IMR-90 (cell line): Measurements from ENCODE around the gene RNASE4. TPM values are rescaled to one million over a fixed set of nuclear protein-coding genes. Genes with fewer than 3 reads are reported as not detected.

ENCODE experiments used
- ATAC-seq: fragments of 200-7000 bp; cut with Tn5 transposase; 2 replicates; pipeline ENCODE4 v1.9.1; 2020; ENCODE audit warnings: low read depth, mild to moderate bottlenecking, moderate library complexity
- BruUV-seq: library from RNA; stranded (reverse); fragments of 400-500 nt; replicated peaks from 2 replicates; lab custom pipeline; 2021; lab: Mats Ljungman, UMichigan
- CTCF ChIA-PET: fragments of 300-600 bp; formaldehyde crosslinking; extraction: SDS; loops from one replicate; lab custom pipeline; 2021; ENCODE audit warnings: antibody characterized with exemption; lab: Yijun Ruan, JAX
- POLR2A ChIA-PET: fragments of 300-600 bp; sonication (Branson Sonifier 250); formaldehyde crosslinking; loops from one replicate; lab custom pipeline; 2022; ENCODE audit warnings: antibody characterized with exemption; ENCODE audit not compliant: unreplicated experiment; lab: Charles Lee
- DNase-seq: peaks from one replicate; pipeline ENCODE4 v3.0.0; 2013
- H2AFZ ChIP-seq: replicated peaks from 2 replicates; pipeline ENCODE3; 2013; ENCODE audit warnings: low read length, mild to moderate bottlenecking; ENCODE audit not compliant: poor library complexity
- H2AK5ac ChIP-seq: 2 replicates; pipeline ENCODE4 v1.6.1; 2013; ENCODE audit warnings: low read depth, low read length, inconsistent platforms
- H2AK9ac ChIP-seq: replicated peaks from 2 replicates; pipeline ENCODE3; 2013; ENCODE audit warnings: mild to moderate bottlenecking, low read depth, low read length, moderate library complexity; ENCODE audit not compliant: poor library complexity
- H2BK120ac ChIP-seq: 2 replicates; pipeline ENCODE4 v1.6.1; 2013; ENCODE audit warnings: low read depth, low read length, inconsistent platforms
- H2BK15ac ChIP-seq: 3 replicates; pipeline ENCODE4 v1.6.1; 2013; ENCODE audit warnings: low read depth, low read length, inconsistent platforms
- H2BK20ac ChIP-seq: 2 replicates; pipeline ENCODE4 v1.6.1; 2013; ENCODE audit warnings: low read depth, mild to moderate bottlenecking, inconsistent platforms, low read length, moderate library complexity
- H2BK5ac ChIP-seq: 2 replicates; pipeline ENCODE4 v1.6.1; 2013; ENCODE audit warnings: mild to moderate bottlenecking, low read depth, low read length, inconsistent platforms; ENCODE audit not compliant: poor library complexity, severe bottlenecking
- H3K14ac ChIP-seq: replicated peaks from 2 replicates; pipeline ENCODE4 v1.6.1; 2013; ENCODE audit warnings: low read depth, low read length, inconsistent platforms
- H3K18ac ChIP-seq: 2 replicates; pipeline ENCODE4 v1.6.1; 2013; ENCODE audit warnings: low read depth, low read length, control low read depth
- H3K23ac ChIP-seq: 2 replicates; pipeline ENCODE4 v1.6.1; 2013; ENCODE audit warnings: low read depth, low read length, inconsistent platforms
- H3K27ac ChIP-seq: 2 replicates; pipeline ENCODE4 v1.5.1; 2013; ENCODE audit warnings: mild to moderate bottlenecking, control low read depth, low read length; ENCODE audit not compliant: insufficient read depth
- H3K27me3 ChIP-seq: 2 replicates; pipeline ENCODE4 v1.6.1; 2013; ENCODE audit warnings: low read length; ENCODE audit not compliant: control insufficient read depth, insufficient read depth
- H3K36me3 ChIP-seq: 2 replicates; pipeline ENCODE4 v1.6.1; 2013; ENCODE audit warnings: low read length, mixed read lengths; ENCODE audit not compliant: control insufficient read depth, insufficient read depth
- H3K4ac ChIP-seq: 2 replicates; pipeline ENCODE4 v1.6.1; 2013; ENCODE audit warnings: low read depth, low read length, inconsistent platforms
- H3K4me1 ChIP-seq: 2 replicates; pipeline ENCODE4 v1.6.1; 2013; ENCODE audit warnings: low read length, mixed read lengths; ENCODE audit not compliant: control insufficient read depth, insufficient read depth
- H3K4me2 ChIP-seq: 2 replicates; pipeline ENCODE4 v1.6.1; 2013; ENCODE audit warnings: low read depth, mild to moderate bottlenecking, control low read depth, low read length, moderate library complexity
- H3K4me3 ChIP-seq: 2 replicates; pipeline ENCODE4 v1.5.1; 2013; ENCODE audit warnings: low read depth, mild to moderate bottlenecking, control low read depth, low read length, moderate library complexity; ENCODE audit not compliant: insufficient read depth
- H3K56ac ChIP-seq: 2 replicates; pipeline ENCODE4 v1.6.1; 2013; ENCODE audit warnings: low read length, inconsistent platforms; ENCODE audit not compliant: insufficient read depth; ENCODE audit errors: extremely low read depth
- H3K79me1 ChIP-seq, 2 experiments: 2 replicates each; pipeline ENCODE4 v1.6.1; 2013; ENCODE audit warnings: low read length in 2 of 2, inconsistent platforms in 1 of 2, low read depth in 1 of 2
- H3K9ac ChIP-seq: 2 replicates; pipeline ENCODE4 v1.6.1; 2013; ENCODE audit warnings: low read depth, low read length, control low read depth
- H3K9me1 ChIP-seq: 2 replicates; pipeline ENCODE4 v1.6.1; 2013; ENCODE audit warnings: low read length, inconsistent platforms; ENCODE audit not compliant: insufficient read depth
- H3K9me3 ChIP-seq: 2 replicates; pipeline ENCODE4 v1.6.1; 2013; ENCODE audit warnings: low read length; ENCODE audit not compliant: control insufficient read depth, insufficient read depth
- H4K20me1 ChIP-seq: 2 replicates; pipeline ENCODE4 v1.6.1; 2013; ENCODE audit warnings: low read length, inconsistent platforms; ENCODE audit not compliant: insufficient read depth
- H4K5ac ChIP-seq: 2 replicates; pipeline ENCODE4 v1.6.1; 2013; ENCODE audit warnings: mild to moderate bottlenecking, low read depth, low read length, control low read depth
- H4K8ac ChIP-seq, 2 experiments: 2 replicates each; pipeline ENCODE4 v1.6.1; 2013; ENCODE audit warnings: low read depth in 2 of 2, low read length in 2 of 2, control low read depth in 1 of 2, inconsistent platforms in 1 of 2
- H4K91ac ChIP-seq: 2 replicates; pipeline ENCODE4 v1.6.1; 2013; ENCODE audit warnings: low read depth, low read length, inconsistent platforms; ENCODE audit not compliant: insufficient read depth
- BHLHE40 ChIP-seq: fragments of 150-350 bp; IDR thresholded peaks from 2 replicates; pipeline ENCODE4 v1.6.1; 2016; ENCODE audit warnings: mild to moderate bottlenecking, low read depth, low read length
- CEBPB ChIP-seq: IDR thresholded peaks from 2 replicates; pipeline ENCODE4 v1.6.1; 2012; ENCODE audit warnings: low read depth, low read length, improper control_type of control experiment
- CHD1 ChIP-seq: IDR thresholded peaks from 2 replicates; pipeline ENCODE4 v1.6.1; 2012; ENCODE audit warnings: low read depth, low read length, improper control_type of control experiment
- CTCF ChIP-seq: conservative IDR thresholded peaks from 2 replicates; pipeline ENCODE4 v1.5.1; 2012; ENCODE audit warnings: mild to moderate bottlenecking, low read depth, low read length, improper control_type of control experiment
- ELK1 ChIP-seq: fragments of 150-350 bp; IDR thresholded peaks from 2 replicates; pipeline ENCODE4 v1.6.1; 2016; ENCODE audit warnings: low read depth, mild to moderate bottlenecking, low read length, moderate library complexity, borderline replicate concordance
- FOS ChIP-seq: fragments of 150-350 bp; IDR thresholded peaks from 2 replicates; pipeline ENCODE4 v1.6.1; 2016; ENCODE audit warnings: low read depth, low read length
- MAFK ChIP-seq: IDR thresholded peaks from 2 replicates; pipeline ENCODE4 v1.6.1; 2012; ENCODE audit warnings: low read depth, low read length, improper control_type of control experiment
- MAZ ChIP-seq: IDR thresholded peaks from 2 replicates; pipeline ENCODE4 v1.6.1; 2012; ENCODE audit warnings: low read depth, mild to moderate bottlenecking, low read length, improper control_type of control experiment, moderate library complexity, borderline replicate concordance
- MXI1 ChIP-seq: IDR thresholded peaks from 2 replicates; pipeline ENCODE4 v1.6.1; 2012; ENCODE audit warnings: low read depth, mild to moderate bottlenecking, low read length, moderate library complexity, borderline replicate concordance
- NFE2L2 ChIP-seq: fragments of 150-350 bp; IDR thresholded peaks from 2 replicates; pipeline ENCODE4 v1.6.1; 2016; ENCODE audit warnings: low read depth, mild to moderate bottlenecking, low read length
- POLR2A ChIP-seq: IDR thresholded peaks from 2 replicates; pipeline ENCODE4 v1.6.1; 2012; ENCODE audit warnings: mild to moderate bottlenecking, low read depth, low read length
- RAD21 ChIP-seq: IDR thresholded peaks from 2 replicates; pipeline ENCODE4 v1.6.1; 2012; ENCODE audit warnings: low read length, improper control_type of control experiment
- RCOR1 ChIP-seq: IDR thresholded peaks from 2 replicates; pipeline ENCODE4 v1.6.1; 2012; ENCODE audit warnings: mild to moderate bottlenecking, low read length, improper control_type of control experiment; ENCODE audit not compliant: insufficient replicate concordance
- RFX5 ChIP-seq: IDR thresholded peaks from 2 replicates; pipeline ENCODE4 v1.8.0; 2012; ENCODE audit warnings: low read depth, mild to moderate bottlenecking, low read length, moderate library complexity
- SMC3 ChIP-seq: fragments of 150-350 bp; IDR thresholded peaks from 2 replicates; pipeline ENCODE4 v1.6.1; 2016; ENCODE audit warnings: low read depth, mild to moderate bottlenecking, antibody characterized with exemption, low read length, moderate library complexity
- WGBS, 2 experiments: methylation state at CpG; one replicate each; pipeline versions ENCODE4 v1.1.5 to v1.1.7; 2013; ENCODE audit warnings: missing lambda C conversion rate in 2 of 2; ENCODE audit not compliant: insufficient read length in 1 of 2; ENCODE audit errors: extremely low coverage in 2 of 2; 5-methylcytosine and 5-hydroxymethylcytosine counted together
- dilution Hi-C: fragments of 300-500 bp; cut with HindIII; formaldehyde crosslinking; loops from one replicate; pipeline ENCODE4 v1.14.3; 2018; ENCODE audit warnings: low sequenced_read_pairs; ENCODE audit not compliant: unreplicated experiment
- in situ Hi-C: fragments of 300-500 bp; cut with MboI; formaldehyde crosslinking; loops from 3 replicates; pipeline ENCODE4 v1.14.3; 2019; ENCODE audit warnings: low sequenced_read_pairs, inconsistent platforms, mixed read lengths
- intact Hi-C: fragments of 100-400 bp; cut with micrococcal nuclease; formaldehyde crosslinking; loops from 2 replicates; pipeline ENCODE4 v1.10.0; 2022
- polyA plus RNA-seq, 3 experiments: library from polyadenylated mRNA; depleted of rRNA; stranded (reverse); fragments of >200 nt; gene quantifications; 2 replicates each; pipeline ENCODE4 v1.2.3, GENCODE V29; 2012; ENCODE audit warnings: low replicate concordance in 1 of 3
- total RNA-seq: library from RNA; depleted of rRNA; stranded (reverse); fragments of >200 nt; gene quantifications from 2 replicates; pipeline ENCODE4 v1.2.3, GENCODE V29; 2012
- TF ChIP-seq, protein P1 (sequence below): fragments of 150-350 bp; IDR thresholded peaks from 2 replicates; pipeline ENCODE4 v1.6.1; 2017; ENCODE audit warnings: mild to moderate bottlenecking, antibody characterized with exemption, low read length, low read depth

The RNASE4 gene
- total and polyA plus RNA-seq, 2 of the 4 experiments (the other 2 are of a cell fraction) = 10.4 to 11.6 TPM

- no peak overlapping the region for H2BK15ac ChIP-seq
- no peaks in the 10 kb centered on the region for H3K9me3 ChIP-seq
- no peaks in the 10 kb centered on the region for H3K36me3 ChIP-seq
- ChIA-PET CTCF (no interaction called here), POLR2A (no interaction called here)
- no peak overlapping the region for H2AK5ac ChIP-seq
- H3K9me1 ChIP-seq = no peaks in the 10 kb centered on the region
- no peak overlapping the region for H2BK5ac ChIP-seq
- no peak overlapping the region for H3K4ac ChIP-seq
- no peaks in the 10 kb centered on the region for H3K4me1 ChIP-seq
- H3K79me1 ChIP-seq = no peaks in the 10 kb centered on the region
- dilution Hi-C loops (no loop called here), intact Hi-C loops (no loop called here), in situ Hi-C loops (no loop called here)
- WGBS, 2 experiments = no CpG with 5 or more reads among the region's 2 CpGs
- TF ChIP-seq SMC3 (no peak), CEBPB (no peak), CTCF (no peak), POLR2A (no peak), BHLHE40 (no peak), RCOR1 (no peak), MAFK (no peak), RAD21 (no peak), FOS (no peak), RFX5 (no peak), MAZ (no peak), NFE2L2 (no peak), CHD1 (no peak), ELK1 (no peak), MXI1 (no peak)
- TF ChIP-seq, protein P1, sequence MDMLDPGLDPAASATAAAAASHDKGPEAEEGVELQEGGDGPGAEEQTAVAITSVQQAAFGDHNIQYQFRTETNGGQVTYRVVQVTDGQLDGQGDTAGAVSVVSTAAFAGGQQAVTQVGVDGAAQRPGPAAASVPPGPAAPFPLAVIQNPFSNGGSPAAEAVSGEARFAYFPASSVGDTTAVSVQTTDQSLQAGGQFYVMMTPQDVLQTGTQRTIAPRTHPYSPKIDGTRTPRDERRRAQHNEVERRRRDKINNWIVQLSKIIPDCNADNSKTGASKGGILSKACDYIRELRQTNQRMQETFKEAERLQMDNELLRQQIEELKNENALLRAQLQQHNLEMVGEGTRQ = no peak
- no peak overlapping the region for H2BK20ac ChIP-seq
- no peaks in the 10 kb centered on the region for H4K20me1 ChIP-seq
- H3K27ac ChIP-seq = no peak overlapping the region
- H3K23ac ChIP-seq = no peak overlapping the region
- no peak for DNase-seq
- H3K27me3 ChIP-seq = no peaks in the 10 kb centered on the region
- no peak overlapping the region for H3K18ac ChIP-seq
- H3K14ac ChIP-seq = no peak overlapping the region
- no peak overlapping the region for H3K4me2 ChIP-seq
- no peak overlapping the region for H2AK9ac ChIP-seq
- BruUV-seq = no TSS peak
- no peak overlapping the region for H3K9ac ChIP-seq
- no peak overlapping the region for H3K4me3 ChIP-seq
- H4K5ac ChIP-seq = no peak overlapping the region
- no peak overlapping the region for H2AFZ ChIP-seq
- H4K8ac ChIP-seq = no peak overlapping the region
- H3K56ac ChIP-seq = no peak overlapping the region
- H2BK120ac ChIP-seq = no peak overlapping the region
- H4K91ac ChIP-seq = no peak overlapping the region
- ATAC-seq = no peak
Observed at GRCh38 chr14:20743556-20743955, 59.2 kb downstream of the RNASE4 start.
